22Rv1 (cell line): ENCODE results near the gene PIK3R3.
"Not testable (repeated sequence)": the region's sequence is repeated elsewhere in the genome, so short reads cannot be mapped to it uniquely, and the experiment has no call there.

Experiments used
- CTCF ChIP-seq: fragments of 450-650 bp; IDR thresholded peaks from 2 replicates; pipeline ENCODE4 v1.5.1; 2017; ENCODE audit warnings: mild to moderate bottlenecking
- ZFX ChIP-seq: fragments of 450-650 bp; IDR thresholded peaks from 2 replicates; pipeline ENCODE4 v1.6.1; 2017; ENCODE audit warnings: antibody characterized with exemption, borderline replicate concordance

GRCh38 chr1:46057215-46057614 is 75.2 kb downstream of the PIK3R3 start:
- not testable (repeated sequence) for TF ChIP-seq CTCF, ZFX
